Pulmonary artery endothelial cell (primary cell): Measurements from ENCODE around the gene TRH. TPM values are rescaled to one million over a fixed set of nuclear protein-coding genes. Genes with fewer than 3 reads are reported as not detected.
"Not testable (repeated sequence)": the region's sequence is repeated elsewhere in the genome, so short reads cannot be mapped to it uniquely, and the experiment has no call there.

Experiments
- DNase-seq: peaks from one replicate; pipeline ENCODE4 v3.0.0-alpha.2; 2011; ENCODE audit warnings: low read depth, low spot score
- total RNA-seq: library from RNA; depleted of rRNA; stranded (reverse); fragments of >200 nt; gene quantifications from 2 replicates; pipeline ENCODE4 v1.2.3, GENCODE V29; 2014

TRH gene
- total RNA-seq, 1 donor from 2014 or later = not detected

- DNase-seq = no peak
Observed at GRCh38 chr3:130010556-130010955, 36.0 kb downstream of the TRH start.

DNA sequence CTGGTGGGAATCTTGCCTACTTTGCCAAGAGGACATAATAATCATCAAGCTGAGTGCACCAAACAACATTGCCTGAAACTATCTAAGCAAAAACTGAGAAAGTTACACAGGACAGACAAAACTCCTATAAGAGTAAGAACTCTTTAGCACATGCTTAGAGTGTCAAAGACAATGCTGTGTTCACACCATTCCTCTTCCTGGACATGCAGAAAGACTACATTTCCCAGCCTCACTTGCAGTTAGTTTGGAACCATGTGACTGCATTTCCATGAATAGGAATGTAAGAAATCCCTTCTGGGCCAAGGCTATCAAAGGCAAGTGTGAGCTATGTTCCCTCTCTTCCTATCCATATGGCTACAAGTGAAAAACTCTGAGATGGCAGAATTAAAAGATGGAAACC lies 37.6 kb downstream of the TRH start:
- not testable (repeated sequence) for DNase-seq

DNA sequence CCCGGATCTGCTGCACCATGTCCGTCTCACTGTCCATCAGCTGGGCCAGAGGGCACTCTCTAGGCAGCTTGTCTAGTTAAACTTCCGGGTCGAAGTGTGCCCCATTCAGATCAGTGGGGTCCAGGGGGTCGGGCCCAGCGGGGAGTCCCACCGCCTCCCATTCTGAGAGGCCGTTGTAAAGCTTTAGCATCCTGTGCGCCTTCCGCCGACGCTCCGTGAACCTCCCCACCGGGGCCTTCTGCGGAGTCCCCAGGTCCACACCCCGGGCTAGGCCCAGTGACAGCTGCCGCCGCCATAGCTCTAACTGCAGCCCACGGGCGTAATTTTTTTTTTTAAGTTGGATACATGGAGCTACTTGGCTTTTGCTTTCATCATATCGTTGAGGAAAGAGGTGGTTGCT lies 38.7 kb downstream of the TRH start:
- DNase-seq = not testable (repeated sequence)

GRCh38 chr3:130014526-130014925 lies 40.0 kb downstream of the TRH start:
- DNase-seq = no peak

DNA sequence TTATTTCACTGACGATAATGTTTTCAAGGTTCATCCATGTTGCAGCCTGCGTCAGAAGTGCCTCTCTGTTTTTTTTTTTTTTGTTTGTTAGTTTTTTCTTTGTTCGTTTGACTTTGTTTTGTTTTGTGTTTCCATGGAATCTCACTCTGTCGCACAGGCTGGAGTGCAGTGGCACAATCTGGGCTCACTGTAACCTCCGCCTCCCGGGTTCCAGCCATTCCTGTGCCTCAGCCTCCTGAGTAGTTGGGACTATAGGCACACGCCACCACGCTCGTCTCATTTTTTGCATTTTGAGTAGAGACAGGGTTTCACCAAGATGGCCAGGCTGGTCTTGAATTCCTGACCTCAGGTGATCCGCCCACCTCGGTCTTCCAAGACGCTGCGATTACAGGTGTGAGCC lies 43.1 kb downstream of the TRH start:
- DNase-seq = not testable (repeated sequence)

- DNase-seq = not testable (repeated sequence)
Observed at GRCh38 chr3:130026146-130026829, 51.8 kb downstream of the TRH start.

- DNase-seq = not testable (repeated sequence)
Observed at GRCh38 chr3:130027437-130027836, 52.9 kb downstream of the TRH start.

Other genes starting within 250 kb of the TRH start
- gene TMCC1, start 81.0 kb upstream of the TRH start, total RNA-seq = 12.1 and 12.4 TPM in 2 replicates
- not detected in 2 replicates for gene ALG1L2, start 107.1 kb downstream of the TRH start, total RNA-seq